Mucosa of rectum (tissue), 2 donors: ENCODE data around the gene PAQR8.

ENCODE experiments used
- H3K27ac ChIP-seq, 2 donors: one replicate each; pipeline ENCODE4 v1.7.0; 2013; ENCODE audit warnings: inconsistent platforms in 2 of 2, low read depth in 2 of 2, low read length in 2 of 2
- H3K27me3 ChIP-seq, 2 donors: one replicate each; pipeline ENCODE4 v1.7.0; 2013; ENCODE audit warnings: low read length in 2 of 2; ENCODE audit not compliant: control insufficient read depth in 2 of 2, insufficient read depth in 2 of 2
- H3K36me3 ChIP-seq, 2 donors: one replicate each; pipeline ENCODE4 v1.7.0; 2013; ENCODE audit warnings: low read length in 2 of 2; ENCODE audit not compliant: control insufficient read depth in 2 of 2, insufficient read depth in 2 of 2
- H3K4me1 ChIP-seq, 2 donors: one replicate each; pipeline ENCODE4 v1.7.0; 2013; ENCODE audit warnings: low read length in 2 of 2, mild to moderate bottlenecking in 1 of 2; ENCODE audit not compliant: control insufficient read depth in 2 of 2, insufficient read depth in 2 of 2
- H3K4me3 ChIP-seq, 2 donors: one replicate each; pipeline ENCODE4 v1.7.0; 2013; ENCODE audit warnings: low read length in 2 of 2
- H3K9ac ChIP-seq, 2 donors: one replicate each; pipeline ENCODE4 v1.7.0; 2013; ENCODE audit warnings: low read length in 2 of 2, low read depth in 1 of 2, mild to moderate bottlenecking in 1 of 2
- H3K9me3 ChIP-seq, 2 donors: one replicate each; pipeline ENCODE4 v1.7.0; 2013; ENCODE audit warnings: low read length in 2 of 2; ENCODE audit not compliant: control insufficient read depth in 2 of 2
- donor health status: healthy.
- donor health status: Normal muscosa, but diverticular disease.

PAQR8 gene

GRCh38 chr6:52346503-52346902 lies 15.4 kb upstream of the PAQR8 start:
- no peaks in the 10 kb centered on the region for H3K36me3 ChIP-seq
- no peak overlapping the region for H3K9ac ChIP-seq
- no peaks in the 10 kb centered on the region for H3K9me3 ChIP-seq
- peaks cover 0 to 11% of the 10 kb centered on the region in 2 donors for H3K4me1 ChIP-seq
- no peak overlapping the region for H3K27ac ChIP-seq
- no peak overlapping the region for H3K4me3 ChIP-seq
- no peaks in the 10 kb centered on the region for H3K27me3 ChIP-seq

GRCh38 chr6:52347818-52348217 lies 14.1 kb upstream of the PAQR8 start:
- Histone ChIP-seq H3K9me3 (no peaks in the 10 kb centered on the region), H3K9ac (no peak overlapping the region), H3K4me3 (no peak overlapping the region), H3K36me3 (no peaks in the 10 kb centered on the region), H3K27ac (no peak overlapping the region), H3K4me1 (peaks cover 4 to 20% of the 10 kb centered on the region in 2 donors), H3K27me3 (no peaks in the 10 kb centered on the region)

GRCh38 chr6:52351879-52352238 lies 10.1 kb upstream of the PAQR8 start:
- H3K9ac ChIP-seq, result no peak overlapping the region
- no peaks in the 10 kb centered on the region for H3K9me3 ChIP-seq
- no peaks in the 10 kb centered on the region for H3K36me3 ChIP-seq
- H3K27me3 ChIP-seq, result no peaks in the 10 kb centered on the region
- peaks cover 11 to 44% of the 10 kb centered on the region in 2 donors for H3K4me1 ChIP-seq
- peak overlapping the region; percentile 11 to 70 for H3K27ac ChIP-seq
- no peak overlapping the region for H3K4me3 ChIP-seq

GRCh38 chr6:52352239-52353018 lies 9.5 kb upstream of the PAQR8 start:
- H3K27me3 ChIP-seq, result no peaks in the 10 kb centered on the region
- no peaks in the 10 kb centered on the region for H3K9me3 ChIP-seq
- no peak overlapping the region for H3K4me3 ChIP-seq
- H3K27ac ChIP-seq, result peak overlapping the region; percentile 11 to 70
- H3K4me1 ChIP-seq, result peaks cover 11 to 42% of the 10 kb centered on the region in 2 donors
- no peaks in the 10 kb centered on the region for H3K36me3 ChIP-seq
- peak overlapping the region in 1 of 2 donors; percentile 18 for H3K9ac ChIP-seq

GRCh38 chr6:52356017-52356416 lies 5.9 kb upstream of the PAQR8 start:
- peak overlapping the region in 1 of 2 donors; percentile 74 for H3K27ac ChIP-seq
- H3K4me3 ChIP-seq, result no peak overlapping the region
- no peaks in the 10 kb centered on the region for H3K27me3 ChIP-seq
- H3K4me1 ChIP-seq, result peaks cover 14 to 39% of the 10 kb centered on the region in 2 donors
- H3K9me3 ChIP-seq, result no peaks in the 10 kb centered on the region
- peak overlapping the region in 1 of 2 donors; percentile 16 for H3K9ac ChIP-seq
- no peaks in the 10 kb centered on the region for H3K36me3 ChIP-seq

- Histone ChIP-seq H3K36me3 (no peaks in the 10 kb centered on the region), H3K27ac (no peak overlapping the region), H3K27me3 (no peaks in the 10 kb centered on the region), H3K9ac (no peak overlapping the region), H3K4me1 (peaks cover 18 to 28% of the 10 kb centered on the region in 2 donors), H3K4me3 (no peak overlapping the region), H3K9me3 (no peaks in the 10 kb centered on the region)
Measured at GRCh38 chr6:52359403-52359802, 2.5 kb upstream of the PAQR8 start.

- no peaks in the 10 kb centered on the region for H3K36me3 ChIP-seq
- no peak overlapping the region for H3K4me3 ChIP-seq
- H3K27me3 ChIP-seq, result no peaks in the 10 kb centered on the region
- H3K9ac ChIP-seq, result no peak overlapping the region
- H3K27ac ChIP-seq, result peak overlapping the region; percentile 95
- H3K9me3 ChIP-seq, result no peaks in the 10 kb centered on the region
- H3K4me1 ChIP-seq, result peaks cover 19 to 29% of the 10 kb centered on the region in 2 donors
Measured at GRCh38 chr6:52360028-52360427, 1.9 kb upstream of the PAQR8 start.

GRCh38 chr6:52360601-52361413 lies 1.1 kb upstream of the PAQR8 start:
- Histone ChIP-seq H3K4me3 (peak overlapping the region in 1 of 2 donors; percentile 90), H3K27ac (peak overlapping the region; percentile 95), H3K9ac (peak overlapping the region; percentile 85 to 97), H3K36me3 (peaks cover 0 to 2% of the 10 kb centered on the region in 2 donors), H3K27me3 (no peaks in the 10 kb centered on the region), H3K4me1 (peaks cover 22 to 26% of the 10 kb centered on the region in 2 donors), H3K9me3 (no peaks in the 10 kb centered on the region)

- no peaks in the 10 kb centered on the region for H3K27me3 ChIP-seq
- H3K4me1 ChIP-seq, result peaks cover 19 to 22% of the 10 kb centered on the region in 2 donors
- H3K27ac ChIP-seq, result peak overlapping the region; percentile 95
- peak overlapping the region; percentile 85 to 97 for H3K9ac ChIP-seq
- H3K4me3 ChIP-seq, result peak overlapping the region; percentile 90 to 96
- peaks cover 3 to 4% of the 10 kb centered on the region in 2 donors for H3K36me3 ChIP-seq
- no peaks in the 10 kb centered on the region for H3K9me3 ChIP-seq
Measured at GRCh38 chr6:52361414-52361944, 472 bp upstream of the PAQR8 start.
